8988T (cell line): Measurements from ENCODE around the gene POU2AF1.
"Not testable (repeated sequence)": the region's sequence is repeated elsewhere in the genome, so short reads cannot be mapped to it uniquely, and the experiment has no call there.

ENCODE experiments used
- DNase-seq: peaks from one replicate; pipeline ENCODE4 v3.0.0; 2011

POU2AF1 gene

GRCh38 chr11:111408789-111409727 lies 30.0 kb upstream of the POU2AF1 start:
- no peak for DNase-seq

GRCh38 chr11:111407652-111408051 lies 28.6 kb upstream of the POU2AF1 start:
- DNase-seq, result no peak

- DNase-seq, result no peak
Measured at GRCh38 chr11:111406589-111406988, 27.5 kb upstream of the POU2AF1 start.

- DNase-seq, result no peak
Measured at GRCh38 chr11:111406091-111406490, 27.0 kb upstream of the POU2AF1 start.

- no peak for DNase-seq
Measured at GRCh38 chr11:111405551-111405950, 26.5 kb upstream of the POU2AF1 start.

GRCh38 chr11:111403051-111403726 lies 24.1 kb upstream of the POU2AF1 start:
- DNase-seq, result no peak

- no peak for DNase-seq
Measured at GRCh38 chr11:111402411-111402810, 23.3 kb upstream of the POU2AF1 start.

- DNase-seq, result not testable (repeated sequence)
Measured at GRCh38 chr11:111401957-111402356, 22.9 kb upstream of the POU2AF1 start.

GRCh38 chr11:111400595-111400994 lies 21.5 kb upstream of the POU2AF1 start:
- no peak for DNase-seq

- no peak for DNase-seq
Measured at GRCh38 chr11:111399187-111400031, 20.3 kb upstream of the POU2AF1 start.

GRCh38 chr11:111397034-111397433 lies 18.0 kb upstream of the POU2AF1 start:
- no peak for DNase-seq

GRCh38 chr11:111395749-111396148 lies 16.7 kb upstream of the POU2AF1 start:
- no peak for DNase-seq

- no peak for DNase-seq
Measured at GRCh38 chr11:111395081-111395480, 16.0 kb upstream of the POU2AF1 start.

GRCh38 chr11:111394147-111394546 lies 15.1 kb upstream of the POU2AF1 start:
- not testable (repeated sequence) for DNase-seq

GRCh38 chr11:111393585-111393984 lies 14.5 kb upstream of the POU2AF1 start:
- no peak for DNase-seq

GRCh38 chr11:111393096-111393495 lies 14.0 kb upstream of the POU2AF1 start:
- DNase-seq, result no peak

- DNase-seq, result no peak
Measured at GRCh38 chr11:111392552-111392951, 13.5 kb upstream of the POU2AF1 start.

GRCh38 chr11:111391328-111392124 lies 12.5 kb upstream of the POU2AF1 start:
- DNase-seq, result no peak

- no peak for DNase-seq
Measured at GRCh38 chr11:111388842-111389241, 9.8 kb upstream of the POU2AF1 start.

GRCh38 chr11:111388420-111388819 lies 9.3 kb upstream of the POU2AF1 start:
- no peak for DNase-seq

GRCh38 chr11:111387363-111387762 lies 8.3 kb upstream of the POU2AF1 start:
- DNase-seq, result no peak

- no peak for DNase-seq
Measured at GRCh38 chr11:111386611-111387150, 7.6 kb upstream of the POU2AF1 start.
